SW 1271 (cell line): ENCODE data around the gene GOLGB1.
"Not testable (repeated sequence)": the region's sequence is repeated elsewhere in the genome, so short reads cannot be mapped to it uniquely, and the experiment has no call there.

ENCODE experiments used
- DNase-seq, 2 experiments: peaks; one replicate each; lab custom pipeline; 2025; lab: John Stamatoyannopoulos, UW

Gene GOLGB1

DNA sequence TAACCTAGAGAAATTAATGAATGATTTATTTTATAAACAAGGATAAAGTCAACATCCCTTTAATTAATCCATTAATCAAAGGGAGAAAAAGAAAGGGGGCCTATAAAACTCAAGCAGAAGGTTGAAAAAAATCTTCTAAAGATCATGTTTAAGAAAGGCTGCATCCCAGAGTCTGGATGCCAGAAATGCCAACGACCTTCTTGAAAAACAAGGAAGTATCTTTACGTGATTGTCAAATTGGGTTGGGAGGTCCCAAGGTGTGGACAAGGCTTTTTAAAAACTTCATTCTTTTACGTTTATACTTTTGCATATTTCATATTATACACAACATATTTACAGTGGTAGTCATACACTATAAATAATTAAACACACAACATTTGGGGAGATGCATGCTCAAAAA, 1.6 kb downstream of the GOLGB1 start:
- DNase-seq: no peak

- not testable (repeated sequence) for DNase-seq
Measured at GRCh38 chr3:121743106-121743505, 6.4 kb downstream of the GOLGB1 start.

GRCh38 chr3:121740896-121741295, 8.6 kb downstream of the GOLGB1 start:
- DNase-seq: no peak

DNA sequence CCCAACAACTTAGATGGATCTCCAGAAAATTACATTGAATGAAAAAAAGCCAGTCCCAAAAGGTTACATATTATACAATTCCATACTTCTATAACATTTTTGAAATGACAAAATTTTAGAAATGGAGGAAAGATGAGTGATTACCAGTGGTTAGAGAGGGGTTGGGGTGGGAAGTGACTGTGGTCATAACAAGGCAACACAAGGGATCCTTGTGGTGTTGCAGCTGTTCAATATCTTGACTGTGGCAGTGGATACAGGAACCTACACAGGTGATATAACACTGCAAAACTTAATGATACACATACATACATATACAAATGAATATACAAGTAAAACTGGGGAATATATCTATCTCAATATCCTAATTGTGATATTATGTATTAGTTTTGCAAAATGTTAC, 9.6 kb downstream of the GOLGB1 start:
- DNase-seq: no peak

DNA sequence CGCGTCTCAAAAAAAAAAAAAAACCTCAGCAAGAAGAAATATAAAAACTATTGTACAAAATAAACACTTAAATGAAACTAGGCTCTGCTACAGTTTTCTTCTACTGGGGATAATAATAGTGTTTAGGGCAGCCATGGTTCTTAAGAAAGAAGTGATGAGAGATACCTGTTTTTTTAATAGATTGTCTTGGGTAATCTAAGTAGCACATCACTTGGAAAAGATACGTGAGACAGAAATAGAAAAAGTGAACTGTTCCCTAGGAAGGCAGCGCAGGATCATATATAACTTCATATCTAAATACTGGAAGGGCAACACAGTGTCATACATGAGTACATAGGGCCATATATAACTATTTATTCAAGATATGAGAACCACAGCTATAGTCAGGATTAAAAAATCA, 11.9 kb downstream of the GOLGB1 start:
- no peak for DNase-seq

DNA sequence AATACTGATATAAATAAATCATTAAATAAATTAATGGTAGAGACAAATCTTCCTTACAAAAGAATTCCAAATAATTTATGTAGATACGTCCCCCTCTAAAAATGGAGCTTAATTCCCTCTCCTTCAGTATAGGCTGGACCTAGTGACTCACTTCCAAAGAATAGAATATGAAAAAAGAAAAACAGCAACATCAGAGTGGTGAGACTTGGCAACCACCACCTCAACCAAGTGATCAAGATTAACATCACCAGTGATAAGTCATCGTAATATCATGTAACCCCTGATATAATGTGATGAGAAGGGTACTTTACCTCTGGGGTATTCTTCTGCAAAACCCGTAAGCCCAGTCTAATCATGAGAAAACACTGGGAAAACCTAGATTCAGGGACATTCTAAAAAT, 13.4 kb downstream of the GOLGB1 start:
- DNase-seq: no peak

GRCh38 chr3:121735047-121735696, 14.4 kb downstream of the GOLGB1 start:
- DNase-seq: no peak

GRCh38 chr3:121730940-121731687, 18.4 kb downstream of the GOLGB1 start:
- no peak for DNase-seq

DNA sequence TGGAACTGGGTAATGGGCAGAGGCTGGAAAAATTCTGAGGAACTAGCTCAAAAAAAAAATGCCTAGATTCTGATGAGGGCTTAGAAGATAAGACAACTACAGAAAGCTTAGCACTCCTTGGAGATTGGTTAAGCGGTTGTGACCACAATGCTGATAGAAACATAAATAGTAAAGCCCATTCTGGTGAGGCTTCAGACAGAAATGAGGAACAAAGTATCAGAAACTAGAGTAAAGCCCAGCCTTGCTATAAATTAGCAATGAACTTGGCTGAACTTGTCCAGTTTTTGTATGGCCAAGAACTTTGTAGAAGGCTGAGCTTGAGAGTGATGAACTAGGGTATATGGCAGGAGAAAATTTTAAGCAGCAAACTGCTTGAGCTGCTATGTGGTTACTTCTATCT, 25.4 kb downstream of the GOLGB1 start:
- no peak for DNase-seq

- no peak for DNase-seq
Measured at GRCh38 chr3:121723485-121723884, 26.1 kb downstream of the GOLGB1 start.

GRCh38 chr3:121722411-121722810, 27.1 kb downstream of the GOLGB1 start:
- DNase-seq: no peak

DNA sequence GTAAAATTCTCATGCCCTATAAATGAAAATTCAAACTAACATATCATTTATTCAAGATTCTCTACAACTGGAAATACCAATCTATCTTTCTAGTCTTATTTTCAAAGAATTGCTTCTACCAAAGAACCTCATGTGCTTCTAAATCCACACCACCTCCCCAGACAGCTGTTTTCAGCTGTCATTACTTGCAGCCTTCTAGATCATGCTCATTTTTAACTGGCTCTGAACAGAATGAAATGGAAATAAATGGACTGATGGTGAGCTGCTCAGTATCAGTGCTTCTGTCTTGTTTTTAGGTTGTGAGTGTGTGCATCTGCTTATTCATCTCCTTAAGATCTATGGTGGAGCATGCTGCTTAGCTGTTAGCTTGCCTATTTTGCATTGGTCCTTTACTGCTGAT, 29.4 kb downstream of the GOLGB1 start:
- DNase-seq: no peak

DNA sequence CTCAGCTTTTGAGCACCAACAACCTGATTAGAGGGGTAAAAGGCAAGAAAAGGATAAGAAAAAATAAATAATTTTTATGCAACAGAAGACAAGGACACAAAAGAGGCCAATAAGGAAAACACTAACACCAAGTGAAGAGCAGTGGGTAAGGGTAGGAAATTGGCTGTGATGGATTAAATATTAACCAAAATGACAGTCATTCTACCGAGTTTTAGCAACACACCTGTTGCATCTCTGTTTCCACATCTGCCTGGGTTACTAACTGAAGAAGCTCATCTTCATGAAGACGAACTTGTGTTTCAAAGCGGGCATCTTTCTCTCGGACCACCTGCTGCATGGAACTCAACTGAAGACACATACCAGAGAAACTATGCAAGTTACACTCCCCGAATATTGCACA, 30.1 kb downstream of the GOLGB1 start:
- no peak for DNase-seq

DNA sequence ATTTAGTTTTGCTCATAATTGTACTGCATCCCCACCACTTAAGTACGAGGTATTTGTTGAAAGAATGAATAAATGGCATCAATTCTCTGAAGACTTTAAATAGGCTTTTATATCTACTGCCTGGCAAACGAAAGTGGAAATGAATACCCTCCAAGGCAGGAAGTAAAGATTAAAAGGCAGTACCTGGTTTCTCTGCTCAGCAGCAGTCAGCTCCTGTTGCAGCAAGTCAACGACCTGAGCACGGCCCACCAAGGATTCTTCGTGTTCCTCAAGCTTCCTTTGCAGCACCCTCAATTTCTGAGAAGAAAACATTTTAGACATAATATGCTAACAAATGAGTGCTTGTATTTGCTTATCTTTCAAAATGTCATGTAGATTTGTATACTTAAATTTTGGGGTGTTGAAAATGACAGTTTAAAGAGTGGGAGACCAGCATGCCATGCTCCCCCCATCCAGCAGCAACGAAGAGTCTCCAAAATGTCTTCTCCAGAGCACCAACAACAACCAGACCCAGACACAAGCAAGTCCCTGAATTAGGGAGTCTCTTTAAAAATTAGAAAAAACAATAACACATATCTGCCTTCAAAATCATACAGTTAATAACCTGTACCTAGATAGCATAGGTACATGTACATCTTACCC, 31.2 kb downstream of the GOLGB1 start:
- no peak for DNase-seq

- no peak for DNase-seq
Measured at GRCh38 chr3:121710347-121710746, 39.2 kb downstream of the GOLGB1 start.

- DNase-seq: no peak
Measured at GRCh38 chr3:121707531-121708273, 41.8 kb downstream of the GOLGB1 start.

GRCh38 chr3:121705541-121705940, 44.0 kb downstream of the GOLGB1 start:
- no peak for DNase-seq

GRCh38 chr3:121703973-121704372, 45.6 kb downstream of the GOLGB1 start:
- no peak for DNase-seq

DNA sequence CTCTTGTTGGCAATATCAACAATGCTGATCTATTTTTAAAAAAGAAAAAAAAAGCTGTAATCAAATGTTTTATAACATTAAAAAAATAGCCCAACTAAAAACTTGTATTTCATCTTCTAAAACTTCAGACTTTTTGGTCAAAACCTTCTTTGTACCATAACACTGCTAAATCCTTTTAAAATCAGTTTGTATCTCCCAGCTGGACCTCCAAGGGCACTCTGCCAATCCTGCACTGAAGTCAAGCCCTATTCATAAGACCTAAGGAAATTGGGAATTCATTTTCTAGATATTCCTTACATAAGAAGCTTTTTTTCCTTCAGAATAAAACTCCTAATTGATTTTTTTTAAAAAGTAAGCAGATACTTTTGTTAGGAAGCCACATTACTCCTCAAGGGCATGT, 50.6 kb downstream of the GOLGB1 start:
- DNase-seq: no peak

GRCh38 chr3:121698476-121698875, 51.1 kb downstream of the GOLGB1 start:
- DNase-seq: no peak

GRCh38 chr3:121696186-121696585, 53.4 kb downstream of the GOLGB1 start:
- no peak for DNase-seq

GRCh38 chr3:121692010-121692699, 57.4 kb downstream of the GOLGB1 start:
- DNase-seq: no peak
